ENCODE data around the gene ARSB.

- no peak for TF ChIP-seq SUZ12 (IDR thresholded peaks at IDR 0.05)
- no peak for TF ChIP-seq SP1 (IDR thresholded peaks at IDR 0.05)
- no peak for TF ChIP-seq NFRKB (IDR thresholded peaks at IDR 0.05)
- TF ChIP-seq ARNT (IDR thresholded peaks at IDR 0.05): no peak
- no peak for TF ChIP-seq L3MBTL2 (conservative IDR thresholded peaks at IDR 0.05)
- no peak for TF ChIP-seq ZNF384 (IDR thresholded peaks at IDR 0.05)
- no peak for TF ChIP-seq BHLHE40 (IDR thresholded peaks at IDR 0.05; ENCODE audit: borderline replicate concordance)
- no peak for TF ChIP-seq LEF1 (IDR thresholded peaks at IDR 0.05; ENCODE audit: borderline replicate concordance)
- TF ChIP-seq HDGF (IDR thresholded peaks at IDR 0.05; ENCODE audit: borderline replicate concordance): no peak
- TF ChIP-seq PKNOX1 (IDR thresholded peaks at IDR 0.05): no peak
These were observed 7.0 kb upstream of the ARSB start for GRCh38 chr5:78992146-78992545.
